GM19467 (cell line): ENCODE data around the gene TWF2.

ENCODE experiments used
- ATAC-seq: cut with Tn5 transposase; IDR thresholded peaks from one replicate; pipeline ENCODE4 v1.9.1; 2021; ENCODE audit warnings: mild to moderate bottlenecking, moderate library complexity; ENCODE audit not compliant: unreplicated experiment

TWF2 gene

DNA sequence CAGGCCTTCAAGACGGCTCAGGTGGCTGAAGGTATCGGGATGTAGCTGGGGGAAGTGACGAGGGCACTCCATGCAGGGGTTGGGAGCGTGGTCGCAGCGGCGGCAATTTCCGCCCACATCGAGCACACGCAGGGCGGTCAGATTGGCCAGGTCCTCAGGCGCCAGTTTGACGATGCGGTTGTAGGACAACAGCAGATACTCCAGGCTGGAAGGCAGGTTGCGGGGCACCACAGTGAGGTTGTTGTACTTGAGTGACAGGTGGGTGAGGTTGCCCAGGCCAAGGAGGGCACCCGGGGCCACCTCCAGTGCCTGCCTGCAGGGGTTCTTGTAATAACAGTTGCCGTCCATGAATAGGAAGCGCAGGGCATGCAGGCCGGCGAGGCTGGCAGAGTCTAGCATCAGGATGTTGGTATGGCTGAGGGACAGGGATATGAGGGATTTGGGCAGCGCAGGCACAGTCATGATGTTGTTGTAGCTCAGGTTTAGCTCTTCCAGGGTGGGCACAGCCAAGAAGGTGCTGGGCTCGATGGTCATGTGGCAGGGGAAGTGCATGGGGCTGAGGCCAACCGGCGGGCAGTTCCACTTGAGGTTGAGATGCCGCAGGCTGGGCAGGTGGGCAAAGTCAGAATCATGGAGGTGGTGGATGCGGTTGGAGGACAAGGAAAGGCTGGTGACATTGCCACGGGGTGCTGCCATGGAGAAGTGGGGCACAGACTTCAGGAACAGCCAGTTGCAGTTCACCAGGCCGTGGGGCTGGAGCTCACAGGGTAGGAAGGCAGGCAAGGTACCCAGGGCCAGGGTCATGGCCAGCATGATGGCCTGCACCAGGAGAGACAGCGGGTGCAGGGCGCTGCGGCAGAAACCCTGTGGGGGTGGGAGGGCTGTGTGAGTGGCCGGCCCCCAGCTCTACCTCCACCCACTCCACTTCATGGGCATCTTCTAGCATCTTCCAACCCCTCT is 15.2 kb downstream of the TWF2 start:
- no peak for ATAC-seq

DNA sequence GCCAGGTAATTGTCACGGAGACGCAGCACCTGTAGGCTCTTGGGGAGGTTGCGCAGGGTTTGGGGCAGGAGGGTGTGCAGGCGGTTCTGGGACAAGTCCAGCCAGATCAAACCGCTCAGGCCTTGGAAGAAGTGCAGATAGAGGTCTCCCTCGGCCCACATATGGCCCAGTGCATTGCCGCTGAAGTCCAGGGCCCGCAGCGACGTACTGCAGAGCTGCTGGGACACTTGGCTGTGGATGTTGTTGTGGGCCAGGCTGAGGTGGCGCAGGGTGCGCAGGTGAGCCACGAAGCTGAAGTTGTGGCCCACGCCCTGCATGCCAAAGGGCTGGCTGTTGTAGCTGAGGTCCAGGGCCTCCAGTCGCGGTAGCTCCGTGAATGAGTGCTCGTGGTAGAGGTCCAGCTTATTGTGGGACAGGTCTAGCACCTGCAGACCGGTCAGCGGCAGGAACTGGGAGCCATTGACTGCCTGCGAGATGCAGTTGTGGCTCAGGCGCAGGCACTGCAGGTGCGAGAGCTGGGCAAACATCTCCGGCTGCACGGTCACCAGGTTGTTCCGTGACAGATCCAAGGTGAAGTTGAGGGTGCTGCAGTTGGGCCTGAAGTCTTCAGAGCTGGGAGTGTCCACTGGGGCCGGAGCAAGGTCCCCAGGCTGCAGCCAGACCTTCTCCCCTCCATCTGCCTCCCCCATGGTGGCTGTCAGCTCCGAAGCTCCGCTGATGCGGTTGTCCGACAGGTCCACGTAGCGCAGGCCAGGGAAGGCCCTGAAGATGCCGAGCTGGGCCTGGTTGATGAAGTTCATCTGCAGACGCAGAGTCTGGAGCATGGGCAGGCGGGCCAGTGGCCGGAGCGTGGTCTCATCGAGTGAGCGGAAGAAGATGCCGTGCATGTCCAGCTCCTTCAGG is 16.4 kb downstream of the TWF2 start:
- ATAC-seq: no peak

DNA sequence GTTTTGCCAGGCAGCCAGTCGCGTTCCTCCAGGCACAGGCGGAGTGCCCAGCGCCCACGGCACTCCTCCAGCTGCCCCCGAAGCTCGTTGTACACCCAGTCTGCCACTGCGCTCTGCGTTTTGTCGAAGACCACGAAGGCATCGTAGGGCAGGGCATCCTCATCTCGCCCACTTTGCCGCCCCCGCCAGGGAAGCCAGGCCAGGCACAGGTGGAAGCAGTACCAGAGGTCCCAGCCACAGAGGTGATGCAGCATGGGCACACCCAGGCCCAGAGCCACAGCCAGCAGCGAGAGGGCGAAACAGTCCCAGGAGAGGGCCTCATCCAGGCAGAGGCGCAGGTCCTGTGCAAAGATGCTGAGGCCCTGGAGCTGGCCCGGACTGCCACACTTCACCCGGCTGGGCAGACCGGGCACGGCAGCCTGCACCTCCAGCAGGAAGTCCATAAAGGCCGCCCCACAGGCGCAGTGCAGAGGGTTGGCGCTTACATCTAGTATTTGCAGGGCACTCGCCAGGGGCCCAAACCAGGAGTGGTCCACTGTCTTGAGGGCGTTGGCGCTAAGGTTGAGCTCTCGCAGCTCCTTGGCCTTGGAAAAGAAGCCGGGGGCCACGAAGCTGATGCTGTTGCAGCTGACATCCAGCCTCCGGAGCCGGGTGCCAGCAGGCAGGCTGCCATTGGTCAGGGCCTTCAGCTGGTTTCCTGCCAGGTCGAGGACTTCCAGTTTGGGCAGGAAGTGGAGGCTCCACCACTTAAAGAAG is 17.2 kb downstream of the TWF2 start:
- ATAC-seq: no peak

DNA sequence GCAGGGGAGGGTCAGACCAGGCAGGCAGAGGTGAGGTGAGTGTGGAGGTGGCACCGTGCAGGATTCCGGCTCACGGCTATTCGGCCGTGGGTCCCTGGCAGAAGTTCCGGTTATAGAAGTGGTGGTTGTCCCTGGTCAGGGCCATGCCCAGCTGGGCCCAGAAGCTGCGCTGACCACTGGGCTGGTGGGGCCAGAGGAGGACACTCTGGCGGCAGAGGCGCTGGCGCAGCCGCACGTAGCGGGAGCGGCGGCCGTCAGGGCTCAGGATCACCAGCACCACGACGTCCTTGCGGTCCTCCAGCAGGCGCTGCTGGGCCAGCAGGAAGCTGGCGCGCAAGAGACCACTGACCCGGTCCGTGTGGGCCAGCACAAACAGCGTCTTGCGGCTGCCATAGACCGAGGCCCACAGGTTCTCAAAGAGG is 17.8 kb downstream of the TWF2 start:
- no peak for ATAC-seq

DNA sequence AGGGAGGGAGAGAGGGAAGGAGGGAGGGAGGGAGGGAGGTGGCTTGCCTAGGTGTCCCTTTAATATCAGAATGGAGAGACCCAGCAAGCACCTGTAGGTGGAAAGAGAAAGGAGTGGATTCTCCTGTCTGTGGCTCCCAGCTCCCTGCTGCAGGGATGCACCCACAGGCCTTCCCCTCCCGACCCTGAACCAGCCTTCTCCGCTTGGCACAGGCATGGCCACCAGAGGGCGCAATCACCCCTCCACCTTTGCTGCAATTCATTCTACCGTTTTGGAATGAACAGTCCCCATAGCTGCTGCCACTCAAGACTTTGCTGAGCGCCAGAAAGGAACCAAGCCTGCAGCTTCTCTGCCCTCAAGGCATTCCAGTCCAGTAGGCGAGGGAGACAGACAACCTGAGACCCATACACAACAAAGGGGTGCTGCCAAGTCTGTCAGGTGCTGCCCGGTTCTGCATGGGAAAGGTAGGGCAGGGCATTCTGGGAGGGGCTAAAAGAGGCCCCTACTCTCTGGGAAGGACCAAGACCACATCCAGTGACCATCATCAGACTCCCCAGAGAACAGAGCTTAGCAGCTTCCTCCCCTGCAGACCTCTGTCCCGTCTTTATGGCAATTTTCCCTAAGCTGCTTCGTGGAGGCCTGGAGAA is 18.5 kb downstream of the TWF2 start:
- no peak for ATAC-seq

DNA sequence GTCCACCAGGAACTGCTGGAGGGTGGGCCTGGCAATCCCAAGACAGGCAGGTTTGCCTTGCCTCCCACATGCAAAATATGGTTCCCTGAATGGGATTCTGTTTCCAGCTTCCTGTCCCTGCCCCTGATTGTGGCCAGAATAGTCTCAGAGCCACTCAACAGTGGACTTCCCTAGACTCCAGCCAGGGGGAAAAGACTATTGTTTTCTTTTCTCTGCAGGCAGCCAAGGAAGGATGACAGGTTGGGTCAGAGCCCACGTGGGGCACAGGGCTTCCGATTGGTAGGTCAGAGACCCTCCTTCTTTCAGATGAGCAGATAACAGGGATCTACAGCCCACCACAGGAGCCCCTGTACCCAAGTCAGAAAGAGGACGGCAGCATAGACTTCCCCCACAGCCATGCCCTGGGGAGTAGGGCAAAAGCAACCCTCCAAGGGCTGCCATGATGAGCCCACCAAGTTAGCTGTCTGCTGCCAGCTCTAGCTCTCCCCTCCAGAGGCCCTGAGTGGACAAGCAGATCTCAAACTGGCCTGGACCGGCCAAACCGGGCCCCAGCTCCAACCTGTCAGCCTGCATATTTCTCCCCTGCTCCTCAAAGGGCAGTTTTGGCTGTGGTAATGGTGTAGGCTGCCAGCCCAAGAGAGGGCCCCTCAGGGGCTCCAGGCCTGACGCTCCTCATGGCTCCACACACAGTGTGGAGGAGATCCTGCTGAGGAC is 19.9 kb downstream of the TWF2 start:
- no peak for ATAC-seq

DNA sequence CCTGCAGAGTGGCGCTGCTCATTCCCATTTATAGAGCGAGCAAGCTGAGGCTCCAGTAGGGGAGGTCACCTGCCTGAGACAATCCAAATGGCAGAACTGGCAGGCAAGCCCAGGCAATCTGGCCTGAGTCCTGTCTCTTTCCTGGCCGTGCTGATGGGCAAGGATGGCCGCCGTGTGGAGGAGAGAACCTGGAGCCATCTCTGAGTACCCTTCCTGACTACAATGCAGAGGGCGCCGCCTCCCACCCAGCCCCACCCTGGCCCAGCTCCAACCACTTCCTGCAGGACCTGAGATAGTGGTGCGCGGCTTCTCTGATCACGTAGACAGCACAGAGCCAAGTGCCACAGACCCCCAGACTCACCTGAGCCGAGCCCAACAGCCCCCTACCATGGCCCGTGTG is 20.5 kb downstream of the TWF2 start:
- ATAC-seq: no peak

DNA sequence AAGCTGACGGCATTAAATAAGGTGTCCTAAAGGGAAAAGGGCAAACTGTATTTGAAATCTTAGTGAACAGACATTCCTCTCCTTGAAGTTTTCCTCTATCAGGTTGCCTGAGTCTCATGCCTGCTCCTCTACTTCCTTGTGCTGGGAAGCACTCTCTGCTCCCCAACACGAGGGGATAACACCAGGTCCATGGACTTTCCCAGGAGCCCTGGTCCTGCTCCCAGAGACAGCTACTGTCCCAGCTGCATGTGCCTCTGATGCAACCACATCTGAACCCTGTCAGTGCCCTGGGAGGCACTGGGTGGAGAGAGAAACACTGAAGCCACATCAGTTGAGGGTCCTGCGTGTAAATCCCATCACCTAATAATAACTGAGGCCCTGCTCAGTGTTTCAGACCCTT is 20.9 kb downstream of the TWF2 start:
- no peak for ATAC-seq

DNA sequence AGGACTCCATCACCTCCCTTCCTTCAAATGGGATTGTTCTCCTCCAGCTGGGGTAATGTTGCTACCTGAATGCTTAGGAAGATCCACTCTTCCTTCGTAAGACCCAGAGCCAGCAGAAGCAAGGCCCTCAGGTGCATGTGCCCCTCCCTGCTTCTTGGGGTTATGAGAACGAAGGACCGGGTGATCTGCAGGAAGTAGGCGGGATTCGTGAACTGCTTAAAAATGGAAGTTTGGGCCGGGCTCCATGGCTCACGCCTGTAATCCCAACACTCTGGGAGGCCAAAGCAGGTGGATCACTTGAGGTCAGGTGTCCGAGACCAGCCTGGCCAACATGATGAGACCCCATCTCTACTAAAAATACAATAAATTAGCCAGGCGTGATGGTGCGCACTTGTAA is 21.6 kb downstream of the TWF2 start:
- no peak for ATAC-seq

DNA sequence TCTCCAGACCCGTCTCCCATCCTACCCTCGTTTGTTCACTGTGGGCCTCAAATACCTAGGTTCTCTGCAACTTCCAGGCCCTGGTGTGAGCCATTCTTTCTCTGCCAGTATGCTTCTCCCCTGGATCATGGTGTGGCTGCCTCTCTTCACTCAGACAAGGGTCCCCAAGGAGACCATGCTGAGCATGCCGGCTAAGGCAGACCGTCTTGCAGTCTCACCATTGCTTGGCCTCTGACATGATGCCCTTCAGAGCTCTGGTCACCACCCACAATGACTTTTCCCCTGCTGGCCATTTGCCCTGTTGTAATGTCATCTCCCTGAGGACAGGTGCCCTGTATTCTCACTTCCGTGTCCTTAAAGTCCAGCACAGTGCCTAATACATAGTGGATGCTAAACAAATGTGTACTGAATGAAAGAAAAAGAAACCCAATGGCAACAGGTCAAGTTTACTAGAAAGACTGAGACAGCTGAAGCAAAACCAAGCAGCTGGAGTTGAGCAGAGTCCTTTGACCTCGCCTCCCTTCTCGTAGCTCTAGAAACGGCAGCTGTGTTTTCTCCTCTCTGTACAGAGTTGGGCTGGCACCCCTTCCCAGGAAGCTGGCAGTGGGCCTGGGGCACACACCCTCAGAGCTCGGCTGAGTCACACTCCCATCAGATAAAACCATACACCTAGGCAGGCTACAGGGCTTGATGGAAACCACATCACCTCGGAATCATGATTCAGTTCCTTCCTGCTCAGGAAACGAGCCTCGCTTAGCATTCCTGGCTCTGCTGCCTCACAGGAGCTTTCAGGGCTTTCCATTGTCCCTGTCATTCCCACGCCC is 22.2 kb downstream of the TWF2 start:
- no peak for ATAC-seq

DNA sequence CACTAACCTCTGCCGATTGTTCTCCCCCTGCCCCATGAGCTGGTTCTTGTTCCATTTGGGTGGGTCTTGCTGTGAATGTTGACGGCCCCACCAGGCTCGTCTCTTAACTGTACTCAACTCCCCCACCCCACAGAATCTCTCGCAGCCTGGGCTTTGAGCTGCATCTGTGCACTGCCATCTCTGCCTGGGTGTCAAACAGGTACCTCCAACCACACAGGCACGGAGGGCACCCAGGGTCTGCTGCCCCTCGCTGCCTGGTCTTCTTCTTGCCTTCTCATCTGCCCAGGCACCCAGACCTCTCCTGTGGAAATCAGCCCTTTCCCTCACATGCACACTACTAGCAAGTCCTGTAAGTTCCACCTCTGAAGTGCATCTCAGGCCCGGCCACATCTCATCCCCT is 23.6 kb downstream of the TWF2 start:
- ATAC-seq: no peak

DNA sequence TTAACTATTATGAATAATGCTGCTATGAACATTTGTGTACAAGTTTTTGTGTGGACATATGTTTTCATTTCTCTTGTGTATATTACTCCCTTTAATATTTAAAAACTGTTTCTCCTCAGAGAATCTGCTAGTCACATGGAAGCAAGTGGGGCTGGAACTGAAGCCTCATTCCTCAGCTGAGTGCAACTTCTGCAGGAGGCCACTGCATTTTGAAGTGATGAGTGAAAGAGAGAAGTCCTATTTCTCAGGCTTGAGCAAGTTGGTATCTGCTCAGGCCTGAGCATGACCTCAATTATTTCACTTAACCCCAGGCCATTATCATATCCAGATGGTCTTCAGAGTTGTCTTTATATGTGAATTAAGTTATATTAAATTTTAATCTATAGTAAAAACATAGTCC is 25.1 kb downstream of the TWF2 start:
- no peak for ATAC-seq

DNA sequence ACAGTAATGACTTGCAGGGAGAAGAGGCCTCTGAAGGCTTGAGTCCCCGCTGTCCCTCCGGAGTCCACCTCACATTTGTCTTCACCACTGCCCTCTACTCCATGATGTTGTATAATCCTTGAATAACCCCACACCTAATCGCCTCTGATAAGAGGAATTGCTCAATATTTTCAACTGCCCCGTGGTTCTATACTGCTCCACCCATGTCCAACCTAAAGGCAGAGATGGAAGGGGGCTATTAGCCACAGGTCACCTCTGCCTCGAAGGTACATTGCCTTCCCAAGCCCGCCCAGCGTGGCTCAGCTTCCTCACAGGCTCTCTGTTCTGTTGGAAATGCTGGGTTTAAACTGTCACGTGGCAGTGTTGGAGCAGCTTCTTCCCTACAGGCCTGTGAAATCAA is 26.0 kb downstream of the TWF2 start:
- ATAC-seq: no peak

DNA sequence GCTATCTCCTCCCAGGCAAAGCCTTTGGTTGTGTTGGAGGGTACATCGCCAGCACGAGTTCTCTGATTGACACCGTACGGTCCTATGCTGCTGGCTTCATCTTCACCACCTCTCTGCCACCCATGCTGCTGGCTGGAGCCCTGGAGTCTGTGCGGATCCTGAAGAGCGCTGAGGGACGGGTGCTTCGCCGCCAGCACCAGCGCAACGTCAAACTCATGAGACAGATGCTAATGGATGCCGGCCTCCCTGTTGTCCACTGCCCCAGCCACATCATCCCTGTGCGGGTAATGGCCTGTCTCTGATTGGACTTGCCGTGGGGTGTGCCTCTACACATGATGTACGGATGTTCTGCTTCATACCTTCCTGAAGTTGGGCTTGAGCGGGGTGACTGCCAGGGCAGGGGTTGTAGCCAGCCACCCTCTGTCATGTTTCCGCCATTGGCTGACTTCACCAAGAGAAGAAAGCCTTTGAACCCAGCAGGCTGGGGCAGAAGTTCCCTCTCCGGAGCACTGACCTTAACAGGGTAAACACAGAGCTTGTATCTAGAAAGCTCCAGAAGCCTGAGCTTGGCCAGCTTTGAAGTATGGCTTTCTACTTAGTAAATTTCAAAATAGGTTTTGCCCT is 27.6 kb downstream of the TWF2 start:
- no peak for ATAC-seq

DNA sequence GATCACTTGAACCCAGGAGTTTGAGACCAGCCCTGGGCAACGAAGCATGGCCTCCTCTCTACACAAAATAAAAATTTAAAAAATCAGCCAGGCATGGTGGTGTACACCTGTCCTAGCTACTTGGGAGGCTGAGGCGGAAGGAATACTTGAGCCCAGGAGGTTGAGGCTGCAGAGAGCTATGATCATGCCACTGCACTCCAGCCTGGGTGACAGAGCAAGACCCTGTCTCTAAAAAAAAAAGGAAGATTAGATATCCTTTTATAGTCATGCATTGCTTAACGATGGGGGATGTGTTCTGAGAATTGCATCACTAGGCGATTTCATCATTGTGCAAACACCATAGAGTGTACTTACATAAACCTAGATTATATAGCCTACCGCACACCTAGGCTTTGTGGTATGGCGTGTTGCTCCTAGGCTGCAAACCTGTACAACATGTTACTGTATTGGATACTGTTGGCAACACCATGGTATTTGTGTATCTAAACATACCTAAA is 28.4 kb downstream of the TWF2 start:
- ATAC-seq: no peak

DNA sequence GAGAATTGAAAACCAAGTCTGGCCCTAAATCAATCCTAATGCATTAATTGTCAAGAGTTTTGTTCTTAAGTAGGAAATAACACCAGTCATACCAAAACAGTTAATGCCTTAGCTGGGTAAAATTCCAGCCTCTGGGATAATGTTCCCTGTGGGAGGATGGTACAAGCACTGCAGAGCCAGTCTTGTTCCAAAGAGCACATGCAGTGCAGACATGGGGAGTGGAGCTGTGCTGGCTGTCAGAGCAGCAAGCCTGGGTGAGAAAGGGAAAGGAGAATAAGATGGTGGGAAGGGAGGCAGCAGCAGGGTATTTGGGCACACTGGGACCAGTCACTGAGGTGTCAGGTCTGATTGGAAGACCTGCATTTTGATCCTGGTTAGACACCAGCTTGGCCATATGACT is 28.9 kb downstream of the TWF2 start:
- no peak for ATAC-seq

DNA sequence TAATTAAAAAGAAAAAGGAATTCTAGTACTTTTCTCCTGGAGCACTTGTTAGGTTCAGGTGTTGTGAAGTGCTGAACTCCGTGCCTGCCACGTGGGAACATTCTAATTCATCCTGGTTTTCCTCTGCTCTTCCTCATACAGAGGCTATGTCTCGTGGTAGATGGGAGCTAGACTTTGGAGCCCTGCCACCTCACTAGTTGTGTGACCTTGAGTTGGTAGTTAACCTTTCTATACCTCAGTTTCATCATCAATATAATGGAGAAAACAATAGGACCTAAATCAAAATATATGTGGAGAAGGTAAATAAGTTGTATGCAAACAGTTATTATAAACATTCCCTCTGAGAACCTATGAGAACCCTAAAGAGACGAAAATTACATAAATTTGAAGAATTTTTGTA is 30.4 kb downstream of the TWF2 start:
- no peak for ATAC-seq

DNA sequence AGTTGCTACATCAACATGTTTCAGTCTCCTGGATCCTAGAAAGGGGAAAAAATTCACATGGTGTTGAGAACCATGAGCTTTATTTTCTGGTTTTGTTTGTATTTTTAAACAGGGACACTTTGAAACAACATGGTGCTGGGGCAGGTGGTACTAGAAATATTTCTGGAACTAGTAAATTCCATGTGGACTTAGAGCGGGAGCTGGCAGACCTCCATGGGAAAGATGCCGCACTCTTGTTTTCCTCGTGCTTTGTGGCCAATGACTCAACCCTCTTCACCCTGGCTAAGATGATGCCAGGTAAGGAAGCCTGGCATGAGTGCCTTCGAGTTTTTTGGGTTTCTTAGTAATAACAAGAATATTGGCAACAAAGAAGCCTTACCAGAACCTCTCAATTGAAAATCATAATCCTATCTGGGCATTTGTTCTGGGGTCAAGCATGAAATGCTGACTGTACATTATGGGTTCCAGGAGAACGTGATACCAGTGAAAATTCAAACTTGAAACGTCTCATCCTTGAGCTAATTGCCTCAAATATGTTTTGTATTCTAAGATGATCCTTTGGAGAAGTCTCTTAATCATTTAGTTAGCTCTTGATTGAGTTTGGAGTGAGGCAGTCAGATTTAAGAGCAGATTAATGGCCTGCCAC is 33.1 kb downstream of the TWF2 start:
- ATAC-seq: no peak
